GM23248 (cell line): ENCODE measurements around the gene LRP4.

ENCODE experiments used
- EZH2 ChIP-seq: fragments of 200-600 bp; sonication (generic); IDR thresholded peaks from 2 replicates; pipeline ENCODE4 v1.6.1; 2018; ENCODE audit warnings: antibody characterized with exemption, mild to moderate bottlenecking; ENCODE audit not compliant: insufficient read depth, poor library complexity, severe bottlenecking
- EZH2phosphoT487 ChIP-seq: fragments of 200-600 bp; sonication (generic); IDR thresholded peaks from 2 replicates; pipeline ENCODE4 v1.6.1; 2018; ENCODE audit warnings: antibody characterized with exemption, moderate library complexity, mild to moderate bottlenecking, low read depth; ENCODE audit not compliant: insufficient read depth

GRCh38 chr11:46901156-46901555, 17.2 kb downstream of the LRP4 start:
- TF ChIP-seq EZH2phosphoT487 (no peak), EZH2 (no peak)
